Activated T-cell treated with anti-CD3 and anti-CD28 coated beads, Interleukin-2, amount 50 U/mL, for 4 hours (primary cell): ENCODE results near the gene AHNAK2. TPM values are rescaled to one million over a fixed set of nuclear protein-coding genes. Genes with fewer than 3 reads are reported as not detected.
"Not testable (repeated sequence)": the region's sequence is repeated elsewhere in the genome, so short reads cannot be mapped to it uniquely, and the experiment has no call there.

Experiments used
- ATAC-seq, 2 donors: fragments of 200-7000 bp; cut with Tn5 transposase; one replicate each; pipeline ENCODE4 v1.10.0; 2021
- DNase-seq: peaks from one replicate; pipeline ENCODE4 v3.0.0-alpha.2; 2020
- H3K27me3 Mint-ChIP-seq: one replicate; pipeline ENCODE4 v1.8.0; 2021; ENCODE audit warnings: low read depth, mixed read lengths
- H3K36me3 Mint-ChIP-seq: one replicate; pipeline ENCODE4 v1.8.0; 2022; ENCODE audit warnings: mixed read lengths; ENCODE audit not compliant: insufficient read depth
- H3K4me1 Mint-ChIP-seq: one replicate; pipeline ENCODE4 v1.8.0; 2021; ENCODE audit warnings: low read depth, mixed read lengths
- H3K4me3 Mint-ChIP-seq: one replicate; pipeline ENCODE4 v1.8.0; 2021; ENCODE audit warnings: mild to moderate bottlenecking, moderate library complexity, mixed read lengths
- H3K9me3 Mint-ChIP-seq: one replicate; pipeline ENCODE4 v1.8.0; 2021; ENCODE audit warnings: mixed read lengths
- total RNA-seq, 3 donors: library from RNA; stranded (reverse); gene quantifications; one replicate each; pipeline ENCODE4 v1.2.1, GENCODE V29; 2021

Gene AHNAK2
- under 1 TPM; under 0.01 to 0.08 (median 0.05) TPM for total RNA-seq

DNA sequence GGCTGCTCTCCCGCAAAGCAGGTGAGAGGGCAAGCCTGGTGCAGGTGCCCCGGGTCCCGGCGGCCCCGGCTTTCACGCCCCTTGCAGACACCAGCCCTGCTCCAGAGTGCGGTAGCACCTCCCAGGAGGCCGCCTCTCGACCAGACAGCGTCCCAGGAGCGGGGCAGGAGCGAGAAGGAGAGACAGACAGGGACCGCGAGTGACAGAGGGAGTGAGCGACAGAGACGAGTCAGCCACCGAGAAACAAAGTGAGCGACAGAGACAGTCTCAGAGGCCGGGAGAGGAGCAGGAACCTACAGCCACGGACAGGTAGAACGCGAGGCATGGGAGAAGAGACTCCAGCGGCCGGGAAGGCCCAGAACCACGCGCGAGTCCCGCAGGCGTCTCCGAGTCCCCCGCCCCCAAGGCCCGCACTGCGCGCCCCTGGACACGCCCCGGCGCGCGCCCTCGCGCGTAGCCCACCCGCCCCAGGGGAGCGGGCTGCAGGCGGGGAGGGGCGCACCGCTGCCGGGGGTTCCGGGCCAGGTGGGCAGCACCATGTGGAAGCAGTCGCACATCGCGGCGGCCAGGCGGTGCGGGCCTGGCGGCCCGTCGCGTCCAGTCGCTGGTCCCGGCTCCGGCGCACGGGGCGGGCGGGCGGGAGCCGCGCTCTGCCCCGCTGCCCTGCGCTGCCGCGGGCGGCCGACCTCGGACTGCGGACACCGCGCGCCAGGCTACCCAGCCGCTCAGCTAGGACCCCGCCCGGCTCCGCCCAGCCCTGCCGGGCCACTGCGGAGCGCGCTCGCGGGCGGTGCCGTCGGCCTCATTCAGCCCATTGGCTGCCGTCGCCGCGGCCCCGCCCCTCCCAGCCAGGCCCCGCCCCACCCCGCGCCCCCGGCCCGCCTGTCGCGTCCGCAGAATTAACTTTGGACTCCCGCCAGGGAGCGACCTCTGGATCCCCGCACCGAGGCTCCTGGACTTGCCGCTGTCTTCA, at the start of gene AHNAK2:
Gene AHNAK2 (minus strand): TSS at position 694 of the 973 bp plus-strand sequence. CDS start 137 bp downstream, at position 557.
- H3K4me3 Mint-ChIP-seq = peak within 1 kb of the TSS; percentile 75
- DNase-seq (no peak), ATAC-seq (peak; percentile 80 to 87)
- no peaks in the 10 kb centered on the region for H3K36me3 Mint-ChIP-seq
- peaks cover 29% of the 10 kb centered on the region for H3K27me3 Mint-ChIP-seq
- peaks cover 9% of the 10 kb centered on the region for H3K4me1 Mint-ChIP-seq
- no peaks in the 10 kb centered on the region for H3K9me3 Mint-ChIP-seq

DNA sequence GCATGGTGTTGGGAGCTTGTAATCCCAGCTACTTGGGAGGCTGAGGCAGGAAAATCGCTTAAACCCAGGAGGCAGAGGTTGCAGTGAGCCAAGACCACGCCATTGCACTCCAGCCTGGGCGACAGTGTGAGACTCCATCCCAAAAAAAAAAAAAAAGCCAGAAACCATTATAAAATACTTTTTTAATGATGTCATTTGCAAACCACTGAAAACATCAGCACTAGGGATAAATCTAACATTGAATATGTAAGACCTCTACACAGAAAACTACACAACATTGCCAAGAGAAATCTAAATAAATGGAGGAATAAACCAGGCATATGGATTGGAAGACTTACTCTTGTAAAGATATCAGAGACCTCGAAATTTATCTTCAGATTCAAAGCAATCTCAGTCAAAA, 49.5 kb upstream of the AHNAK2 start:
- H3K4me3 Mint-ChIP-seq, DNase-seq, ATAC-seq, H3K36me3 Mint-ChIP-seq, H3K27me3 Mint-ChIP-seq, H3K9me3 Mint-ChIP-seq: not testable (repeated sequence)
- H3K4me1 Mint-ChIP-seq = peaks cover 42% of the 10 kb centered on the region

DNA sequence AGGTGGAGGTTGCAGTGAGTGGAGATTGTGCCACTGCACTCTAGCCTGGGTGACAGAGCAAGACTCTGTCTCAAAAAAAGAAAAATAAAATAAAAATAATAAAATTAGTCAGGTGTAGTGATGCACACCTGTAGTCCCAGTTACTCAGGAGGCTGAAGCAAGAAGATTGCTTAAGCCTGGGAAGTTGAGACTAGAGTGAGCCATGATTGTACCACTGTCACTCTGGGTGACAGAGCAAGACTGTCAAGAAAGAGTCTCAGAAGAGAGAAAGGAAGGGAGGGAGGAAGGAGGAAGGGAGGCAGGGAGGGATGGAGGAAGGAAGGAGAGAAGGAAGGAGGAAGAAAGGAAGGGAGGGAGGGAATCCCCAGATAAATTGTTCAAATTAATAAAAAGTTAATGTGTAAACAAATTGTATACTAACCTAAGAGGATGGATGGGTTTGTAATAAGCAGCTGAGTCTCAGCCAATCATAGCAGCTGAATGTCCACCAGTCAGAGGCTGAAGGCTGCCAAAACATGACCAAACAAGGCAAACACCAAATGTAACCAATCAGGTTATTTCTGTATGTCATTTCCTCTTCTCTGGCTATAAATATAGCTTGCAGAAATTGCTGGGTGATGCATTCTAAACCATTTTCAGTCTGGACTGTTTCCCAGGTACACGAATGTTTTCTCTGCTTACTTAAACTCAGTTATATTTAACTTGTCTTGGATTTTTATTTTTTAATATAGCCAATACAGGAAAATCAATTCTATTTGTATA, 48.8 kb upstream of the AHNAK2 start:
- no peak for ATAC-seq
- H3K4me3 Mint-ChIP-seq = no peak overlapping the region
- DNase-seq = no peak
- H3K27me3 Mint-ChIP-seq = no peaks in the 10 kb centered on the region
- no peaks in the 10 kb centered on the region for H3K9me3 Mint-ChIP-seq
- peaks cover 42% of the 10 kb centered on the region for H3K4me1 Mint-ChIP-seq
- no peaks in the 10 kb centered on the region for H3K36me3 Mint-ChIP-seq

DNA sequence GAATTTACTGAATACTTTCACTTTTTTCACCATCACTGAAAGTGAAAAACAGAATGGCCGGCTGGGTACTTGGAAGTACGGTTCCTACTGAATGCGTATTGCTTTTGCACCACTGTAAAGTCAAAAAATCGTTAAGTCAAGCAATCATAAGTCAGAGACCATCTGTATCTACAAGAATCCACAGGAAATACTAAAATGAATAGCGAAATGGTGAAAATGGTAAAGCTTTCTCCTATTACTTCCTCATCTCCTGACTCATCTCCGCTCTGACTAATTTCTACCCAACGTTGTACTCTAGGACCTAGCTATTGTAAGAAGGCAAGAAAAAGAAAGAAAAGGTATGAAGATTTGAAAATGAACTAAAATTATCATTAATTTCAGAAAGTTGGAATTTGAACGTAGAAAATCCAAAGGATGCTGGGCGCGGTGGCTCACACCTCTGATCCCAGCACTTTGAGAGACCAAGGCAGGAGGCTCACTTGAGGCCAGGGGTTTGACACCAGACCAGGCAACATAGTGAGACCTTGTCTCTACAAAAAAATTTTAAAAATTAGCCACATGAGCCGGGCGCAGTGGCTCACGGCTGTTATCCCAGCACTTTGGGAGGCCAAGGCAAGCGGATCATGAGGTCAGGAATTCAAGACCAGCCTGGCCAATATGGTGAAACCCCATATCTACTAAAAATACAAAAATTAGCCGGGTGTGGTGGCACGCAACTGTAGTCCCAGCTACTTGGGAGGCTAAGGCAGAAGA, 48.0 kb upstream of the AHNAK2 start:
- H3K4me3 Mint-ChIP-seq = peak overlapping the region; percentile 20
- H3K9me3 Mint-ChIP-seq = no peaks in the 10 kb centered on the region
- DNase-seq = no peak

DNA sequence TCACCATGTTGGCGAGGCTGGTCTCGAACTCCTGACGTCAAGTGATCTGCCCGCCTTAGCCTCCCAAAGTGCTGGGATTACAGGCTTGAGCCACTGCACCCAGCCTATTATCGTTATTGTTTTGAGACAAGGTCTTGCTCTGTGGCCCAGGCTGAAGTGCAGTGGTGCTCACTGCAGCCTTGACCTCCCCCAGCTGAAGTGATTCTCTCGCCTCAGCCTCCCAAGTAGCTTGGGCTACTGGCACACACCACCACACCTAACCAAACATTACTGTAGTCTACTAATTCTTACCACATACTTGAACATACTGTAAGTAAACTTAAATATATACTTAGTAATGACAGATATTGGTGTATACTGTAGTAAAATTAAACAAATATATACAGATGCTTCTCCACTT, 47.3 kb upstream of the AHNAK2 start:
- Mint-ChIP-seq H3K4me1 (peaks cover 49% of the 10 kb centered on the region), H3K4me3 (no peak overlapping the region), H3K27me3 (no peaks in the 10 kb centered on the region), H3K36me3 (no peaks in the 10 kb centered on the region), H3K9me3 (no peaks in the 10 kb centered on the region)
- ATAC-seq (no peak), DNase-seq (no peak)

More for the DNA sequence above, 48.0 kb upstream of the AHNAK2 start:
- Mint-ChIP-seq H3K27me3 (no peaks in the 10 kb centered on the region), H3K36me3 (no peaks in the 10 kb centered on the region), H3K4me1 (peaks cover 49% of the 10 kb centered on the region)
- ATAC-seq = peak; percentile 32 to 49

DNA sequence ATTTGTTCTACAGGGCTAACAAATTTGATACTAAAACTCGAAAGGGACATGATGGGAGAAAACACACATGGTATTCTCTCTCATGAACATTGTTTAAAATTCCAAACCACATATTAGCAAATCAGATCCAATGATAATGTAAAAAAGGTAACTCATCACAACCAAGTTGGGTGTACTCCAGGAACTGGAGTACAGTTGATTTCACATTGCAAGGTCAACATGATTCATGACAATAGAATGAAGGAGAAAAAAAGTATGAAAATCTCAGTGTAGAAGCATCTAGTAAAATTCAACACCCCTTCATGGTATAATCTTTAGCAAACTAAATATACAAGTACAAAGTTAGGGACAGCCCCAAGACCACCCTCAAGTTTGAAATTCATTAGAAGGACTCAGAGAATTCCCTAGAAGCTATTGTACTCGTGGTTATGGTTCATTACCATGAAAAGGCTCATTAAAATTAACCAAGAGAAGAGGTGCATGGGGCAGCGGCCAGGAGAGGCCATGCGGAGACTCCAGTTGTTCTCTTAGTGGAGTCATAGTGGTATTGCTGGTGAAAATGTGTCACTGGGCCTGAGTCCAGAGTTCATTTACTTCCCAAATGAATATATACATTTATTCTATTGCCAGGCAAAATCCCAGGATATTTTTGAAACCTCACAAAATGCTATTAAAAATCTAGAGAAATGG, 45.8 kb upstream of the AHNAK2 start:
- peaks cover 61% of the 10 kb centered on the region for H3K4me1 Mint-ChIP-seq
- H3K27me3 Mint-ChIP-seq = no peaks in the 10 kb centered on the region
- H3K9me3 Mint-ChIP-seq = no peaks in the 10 kb centered on the region
- no peak overlapping the region for H3K4me3 Mint-ChIP-seq
- DNase-seq = no peak
- ATAC-seq = no peak
- H3K36me3 Mint-ChIP-seq = no peaks in the 10 kb centered on the region

DNA sequence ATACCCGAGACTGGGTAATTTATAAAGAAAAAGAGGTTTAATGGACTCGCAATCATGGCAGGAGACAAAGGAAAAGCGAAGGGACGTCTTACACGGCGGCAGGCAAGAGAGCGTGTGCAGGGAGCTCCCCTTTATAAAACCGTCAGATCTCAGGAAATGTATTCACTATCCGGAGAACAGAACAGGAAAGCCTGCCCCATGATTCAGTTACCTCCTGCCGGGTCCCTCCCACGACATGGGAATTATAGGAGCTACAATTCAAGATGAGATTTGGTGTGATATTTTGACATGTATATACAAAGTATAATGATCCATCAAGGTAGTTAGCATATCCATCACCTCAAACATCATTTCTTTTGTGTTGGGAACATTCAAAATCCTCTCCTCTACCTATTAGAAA, 45.0 kb upstream of the AHNAK2 start:
- Mint-ChIP-seq H3K4me1 (peaks cover 69% of the 10 kb centered on the region), H3K9me3 (no peaks in the 10 kb centered on the region), H3K36me3 (no peaks in the 10 kb centered on the region), H3K27me3 (no peaks in the 10 kb centered on the region), H3K4me3 (peak overlapping the region; percentile 6)
- ATAC-seq (no peak), DNase-seq (no peak)

DNA sequence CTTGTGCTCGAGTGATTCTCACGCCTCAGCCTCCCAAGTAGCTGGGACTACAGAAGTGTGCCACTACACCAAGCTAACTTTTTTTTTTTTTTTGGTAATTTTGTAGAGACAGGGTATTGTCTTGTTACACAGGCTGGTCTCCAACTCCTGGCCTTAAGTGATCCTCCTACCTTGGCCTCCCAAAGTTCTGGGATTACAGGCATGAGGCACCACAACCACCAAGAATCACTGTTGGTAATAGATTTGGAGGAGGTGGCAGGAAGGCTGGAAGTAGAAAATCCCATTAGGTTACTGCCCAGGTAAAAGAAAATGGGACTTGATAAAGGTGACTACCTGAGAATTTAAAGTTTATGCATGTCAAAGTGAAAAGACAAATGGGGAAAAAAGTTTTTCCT, 44.1 kb upstream of the AHNAK2 start:
- Mint-ChIP-seq H3K4me3 (peak overlapping the region; percentile 92), H3K9me3 (no peaks in the 10 kb centered on the region), H3K4me1 (peaks cover 73% of the 10 kb centered on the region), H3K27me3 (no peaks in the 10 kb centered on the region), H3K36me3 (peaks cover 2% of the 10 kb centered on the region)
- no peak for DNase-seq
- ATAC-seq = no peak

DNA sequence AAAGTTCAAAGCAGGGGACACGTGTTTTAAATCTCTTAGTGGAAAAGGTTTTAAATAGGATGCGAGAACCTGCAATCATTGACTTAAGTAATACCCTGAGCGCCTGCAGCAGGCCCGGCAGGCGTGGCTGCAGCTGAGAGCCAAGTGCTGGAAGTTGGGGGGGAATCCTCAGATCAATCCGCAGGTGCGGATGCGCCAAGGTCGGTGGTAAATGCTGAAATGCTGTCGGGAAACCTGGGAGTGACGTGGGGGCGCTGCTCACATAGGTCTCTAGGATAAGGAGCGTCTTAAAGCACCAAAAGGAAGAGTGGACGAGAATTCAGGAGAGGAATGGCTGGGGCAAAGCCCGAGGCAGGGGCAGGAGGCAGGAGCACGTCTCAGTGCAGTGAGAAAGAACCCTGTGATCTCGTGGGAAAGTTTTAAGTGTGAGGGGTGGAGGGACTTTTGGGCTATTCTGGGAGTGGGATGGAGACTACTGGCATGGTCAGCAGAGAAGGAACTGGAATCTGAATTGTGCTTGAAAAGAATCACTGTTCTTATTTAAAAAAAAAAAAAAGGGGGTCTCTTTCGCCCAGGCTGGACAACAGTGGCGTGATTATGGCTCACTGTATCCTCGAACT, 43.6 kb upstream of the AHNAK2 start:
- Mint-ChIP-seq H3K36me3 (peaks cover 2% of the 10 kb centered on the region), H3K9me3 (no peaks in the 10 kb centered on the region), H3K27me3 (no peaks in the 10 kb centered on the region), H3K4me3 (peak overlapping the region; percentile 92), H3K4me1 (peaks cover 74% of the 10 kb centered on the region)
- DNase-seq (peak; percentile 25), ATAC-seq (no peak)

DNA sequence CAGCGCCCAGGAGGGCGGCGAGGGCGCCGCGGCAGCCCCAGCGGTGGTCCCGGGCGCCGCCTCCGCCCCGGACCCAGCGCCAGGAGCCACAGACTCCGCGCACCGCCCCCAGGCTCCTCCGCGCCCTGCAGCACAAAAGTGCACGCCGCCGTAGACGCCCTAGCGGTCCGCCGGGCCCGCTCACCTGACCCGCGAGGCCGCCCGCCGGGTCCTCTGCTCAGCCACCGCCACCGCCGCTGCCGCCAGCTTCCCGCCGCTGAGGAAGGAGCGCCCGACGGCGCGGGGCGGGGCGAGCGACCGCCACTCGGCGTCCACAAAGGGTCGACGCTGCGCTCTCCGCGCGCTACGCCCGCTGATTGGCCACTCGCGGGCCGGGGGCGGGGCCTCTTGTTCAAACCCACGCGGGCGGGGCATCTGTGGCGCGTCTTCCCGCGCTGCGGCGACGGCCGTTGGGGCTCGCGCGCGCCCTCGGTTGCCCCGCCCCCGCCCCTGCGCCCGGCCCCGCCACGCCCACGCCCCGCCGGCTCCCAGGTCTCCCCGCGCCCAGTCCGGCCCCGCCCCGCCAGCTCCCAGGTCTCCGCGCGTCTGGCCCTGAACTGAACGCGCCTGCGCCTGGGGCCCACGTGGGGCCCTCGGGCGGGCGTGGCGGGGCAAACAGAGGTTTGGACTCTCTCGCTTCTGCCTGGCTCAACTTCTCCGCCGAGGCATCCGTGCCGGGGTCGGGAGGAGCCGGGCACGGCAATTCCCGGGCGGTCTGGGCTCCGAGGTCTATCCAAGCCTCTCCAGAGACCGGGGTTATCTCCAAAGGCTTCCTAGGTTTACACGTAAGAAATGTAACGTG, 42.9 kb upstream of the AHNAK2 start, which contains the start of gene CDCA4:
Gene CDCA4 (minus strand): TSS at position 269 of the 841 bp plus-strand sequence. CDS start 9,154 bp downstream, outside the sequence.
- ATAC-seq (peak; percentile 86 to 89), DNase-seq (peak; percentile 98)
- no peaks in the 10 kb centered on the region for H3K27me3 Mint-ChIP-seq
- peaks cover 8% of the 10 kb centered on the region for H3K36me3 Mint-ChIP-seq
- H3K9me3 Mint-ChIP-seq = no peaks in the 10 kb centered on the region
- H3K4me1 Mint-ChIP-seq = peaks cover 76% of the 10 kb centered on the region
- H3K4me3 Mint-ChIP-seq = peak within 1 kb of the TSS; percentile 92

DNA sequence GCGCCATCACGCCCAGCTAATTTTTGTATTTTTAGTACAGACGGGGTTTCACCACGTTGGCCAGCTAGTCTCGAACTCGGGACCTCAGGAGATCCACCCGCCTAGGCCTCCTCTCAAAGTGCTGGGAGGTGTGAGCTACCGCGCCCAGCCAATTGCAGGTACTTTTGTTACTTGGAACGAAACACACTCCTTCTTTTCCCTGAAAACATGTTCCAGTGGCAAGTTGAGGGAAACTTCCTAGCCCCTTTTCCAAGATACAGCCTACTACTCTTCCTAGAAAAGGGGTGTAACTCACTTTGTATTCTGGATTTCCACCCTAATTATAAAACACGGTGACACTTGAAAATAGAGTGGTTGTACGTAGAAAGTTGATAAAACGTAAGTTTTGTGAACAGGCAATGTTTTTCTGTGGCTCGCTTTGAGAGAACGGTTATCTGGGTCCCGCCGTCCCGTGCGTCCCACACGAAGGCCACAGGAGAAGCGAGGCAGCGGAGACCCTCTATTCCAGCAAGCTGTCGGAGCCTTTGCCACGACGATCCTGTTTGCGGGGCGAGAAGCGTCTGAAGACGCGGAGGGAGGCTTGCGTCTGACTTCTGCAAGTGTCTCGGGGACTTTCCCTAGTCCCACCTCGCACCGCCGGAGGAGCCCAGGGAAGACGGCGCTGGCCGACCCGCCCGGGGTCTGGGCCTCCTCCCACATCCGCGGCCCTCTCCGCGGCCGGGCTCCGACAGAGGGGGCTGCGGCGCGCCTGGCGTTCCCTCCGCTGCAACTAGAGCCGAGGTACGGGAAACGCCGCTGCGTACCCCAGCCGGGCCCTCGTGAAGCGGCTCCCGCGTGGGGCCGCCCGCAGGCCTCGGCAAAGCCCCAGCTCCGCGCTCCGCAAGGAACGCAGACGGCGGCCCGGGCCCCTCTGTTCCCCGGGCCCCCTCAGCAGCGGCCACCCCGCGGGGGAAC, 42.0 kb upstream of the AHNAK2 start:
- peaks cover 9% of the 10 kb centered on the region for H3K36me3 Mint-ChIP-seq
- DNase-seq = peak; percentile 48
- H3K27me3 Mint-ChIP-seq = no peaks in the 10 kb centered on the region
- peak; percentile 38 to 46 for ATAC-seq
- peak overlapping the region; percentile 88 for H3K4me3 Mint-ChIP-seq
- peaks cover 76% of the 10 kb centered on the region for H3K4me1 Mint-ChIP-seq
- no peaks in the 10 kb centered on the region for H3K9me3 Mint-ChIP-seq

DNA sequence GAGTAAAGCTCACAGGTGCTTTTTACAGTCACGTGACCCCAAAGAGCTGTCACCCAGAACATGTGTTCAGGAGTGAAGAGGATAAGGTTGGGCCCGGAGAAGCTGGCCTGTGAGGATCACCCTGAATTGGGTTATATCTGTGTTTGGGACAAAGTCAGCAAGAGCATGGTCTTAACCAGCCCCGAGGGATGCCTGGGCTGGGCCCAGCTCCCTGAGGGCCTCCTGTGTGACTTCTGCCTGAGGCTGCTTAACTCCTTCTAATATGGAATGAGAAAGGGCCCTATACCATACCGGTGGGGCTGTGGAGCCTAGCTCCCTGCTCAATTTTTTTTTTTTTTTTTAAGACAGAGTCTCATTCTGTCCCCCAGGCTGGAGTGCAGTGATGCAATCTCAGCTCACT, 40.2 kb upstream of the AHNAK2 start:
- H3K4me3 Mint-ChIP-seq = peak overlapping the region; percentile 88
- ATAC-seq (no peak), DNase-seq (no peak)
- no peaks in the 10 kb centered on the region for H3K27me3 Mint-ChIP-seq
- peaks cover 9% of the 10 kb centered on the region for H3K36me3 Mint-ChIP-seq
- no peaks in the 10 kb centered on the region for H3K9me3 Mint-ChIP-seq
- peaks cover 80% of the 10 kb centered on the region for H3K4me1 Mint-ChIP-seq
